ENCODE results near the gene HMCN1.

DNA sequence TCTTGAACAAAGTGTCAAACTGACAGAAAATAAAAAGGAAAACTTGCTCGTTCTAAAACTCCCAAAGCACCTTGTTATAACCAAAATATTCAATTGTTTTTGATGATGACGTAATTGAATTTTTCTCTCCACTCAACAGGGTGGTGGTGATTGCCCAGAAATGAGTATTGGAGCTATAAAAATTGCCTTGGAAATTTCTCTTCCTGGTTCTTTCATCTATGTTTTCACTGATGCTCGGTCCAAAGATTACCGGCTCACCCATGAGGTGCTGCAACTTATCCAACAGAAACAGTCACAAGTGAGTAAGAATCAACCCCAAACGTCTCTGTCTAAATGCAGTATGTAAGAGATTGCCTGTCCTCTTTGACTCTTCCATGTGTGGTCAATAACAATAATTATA, 130.1 kb downstream of the HMCN1 start:
- TF ChIP-seq, protein P1, sequence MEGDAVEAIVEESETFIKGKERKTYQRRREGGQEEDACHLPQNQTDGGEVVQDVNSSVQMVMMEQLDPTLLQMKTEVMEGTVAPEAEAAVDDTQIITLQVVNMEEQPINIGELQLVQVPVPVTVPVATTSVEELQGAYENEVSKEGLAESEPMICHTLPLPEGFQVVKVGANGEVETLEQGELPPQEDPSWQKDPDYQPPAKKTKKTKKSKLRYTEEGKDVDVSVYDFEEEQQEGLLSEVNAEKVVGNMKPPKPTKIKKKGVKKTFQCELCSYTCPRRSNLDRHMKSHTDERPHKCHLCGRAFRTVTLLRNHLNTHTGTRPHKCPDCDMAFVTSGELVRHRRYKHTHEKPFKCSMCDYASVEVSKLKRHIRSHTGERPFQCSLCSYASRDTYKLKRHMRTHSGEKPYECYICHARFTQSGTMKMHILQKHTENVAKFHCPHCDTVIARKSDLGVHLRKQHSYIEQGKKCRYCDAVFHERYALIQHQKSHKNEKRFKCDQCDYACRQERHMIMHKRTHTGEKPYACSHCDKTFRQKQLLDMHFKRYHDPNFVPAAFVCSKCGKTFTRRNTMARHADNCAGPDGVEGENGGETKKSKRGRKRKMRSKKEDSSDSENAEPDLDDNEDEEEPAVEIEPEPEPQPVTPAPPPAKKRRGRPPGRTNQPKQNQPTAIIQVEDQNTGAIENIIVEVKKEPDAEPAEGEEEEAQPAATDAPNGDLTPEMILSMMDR (IDR thresholded peaks at IDR 0.05): no peak
- TF ChIP-seq, protein P2, sequence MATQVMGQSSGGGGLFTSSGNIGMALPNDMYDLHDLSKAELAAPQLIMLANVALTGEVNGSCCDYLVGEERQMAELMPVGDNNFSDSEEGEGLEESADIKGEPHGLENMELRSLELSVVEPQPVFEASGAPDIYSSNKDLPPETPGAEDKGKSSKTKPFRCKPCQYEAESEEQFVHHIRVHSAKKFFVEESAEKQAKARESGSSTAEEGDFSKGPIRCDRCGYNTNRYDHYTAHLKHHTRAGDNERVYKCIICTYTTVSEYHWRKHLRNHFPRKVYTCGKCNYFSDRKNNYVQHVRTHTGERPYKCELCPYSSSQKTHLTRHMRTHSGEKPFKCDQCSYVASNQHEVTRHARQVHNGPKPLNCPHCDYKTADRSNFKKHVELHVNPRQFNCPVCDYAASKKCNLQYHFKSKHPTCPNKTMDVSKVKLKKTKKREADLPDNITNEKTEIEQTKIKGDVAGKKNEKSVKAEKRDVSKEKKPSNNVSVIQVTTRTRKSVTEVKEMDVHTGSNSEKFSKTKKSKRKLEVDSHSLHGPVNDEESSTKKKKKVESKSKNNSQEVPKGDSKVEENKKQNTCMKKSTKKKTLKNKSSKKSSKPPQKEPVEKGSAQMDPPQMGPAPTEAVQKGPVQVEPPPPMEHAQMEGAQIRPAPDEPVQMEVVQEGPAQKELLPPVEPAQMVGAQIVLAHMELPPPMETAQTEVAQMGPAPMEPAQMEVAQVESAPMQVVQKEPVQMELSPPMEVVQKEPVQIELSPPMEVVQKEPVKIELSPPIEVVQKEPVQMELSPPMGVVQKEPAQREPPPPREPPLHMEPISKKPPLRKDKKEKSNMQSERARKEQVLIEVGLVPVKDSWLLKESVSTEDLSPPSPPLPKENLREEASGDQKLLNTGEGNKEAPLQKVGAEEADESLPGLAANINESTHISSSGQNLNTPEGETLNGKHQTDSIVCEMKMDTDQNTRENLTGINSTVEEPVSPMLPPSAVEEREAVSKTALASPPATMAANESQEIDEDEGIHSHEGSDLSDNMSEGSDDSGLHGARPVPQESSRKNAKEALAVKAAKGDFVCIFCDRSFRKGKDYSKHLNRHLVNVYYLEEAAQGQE (IDR thresholded peaks at IDR 0.05; ENCODE audit: insufficient read depth in 1 of 2, low read depth in 2 of 2, low read length in 1 of 2): no peak
- no peak for TF ChIP-seq SIN3A (IDR thresholded peaks at IDR 0.05; ENCODE audit: borderline replicate concordance, insufficient read depth, low read depth, low read length)
- no peak for TF ChIP-seq POLR2AphosphoS5 (IDR thresholded peaks at IDR 0.05; ENCODE audit: low read depth, low read length)
- TF ChIP-seq TCF7L2 (IDR thresholded peaks at IDR 0.05; ENCODE audit: low read depth, low read length): no peak

Measured in Panc1 (cell line).